ENCODE data around the gene TSPAN9. TPM values are rescaled to one million over a fixed set of nuclear protein-coding genes. Genes with fewer than 3 reads are reported as not detected.

TSPAN9 gene
- total RNA-seq, 1 donor from 2014 or later: 54.4 TPM

DNA sequence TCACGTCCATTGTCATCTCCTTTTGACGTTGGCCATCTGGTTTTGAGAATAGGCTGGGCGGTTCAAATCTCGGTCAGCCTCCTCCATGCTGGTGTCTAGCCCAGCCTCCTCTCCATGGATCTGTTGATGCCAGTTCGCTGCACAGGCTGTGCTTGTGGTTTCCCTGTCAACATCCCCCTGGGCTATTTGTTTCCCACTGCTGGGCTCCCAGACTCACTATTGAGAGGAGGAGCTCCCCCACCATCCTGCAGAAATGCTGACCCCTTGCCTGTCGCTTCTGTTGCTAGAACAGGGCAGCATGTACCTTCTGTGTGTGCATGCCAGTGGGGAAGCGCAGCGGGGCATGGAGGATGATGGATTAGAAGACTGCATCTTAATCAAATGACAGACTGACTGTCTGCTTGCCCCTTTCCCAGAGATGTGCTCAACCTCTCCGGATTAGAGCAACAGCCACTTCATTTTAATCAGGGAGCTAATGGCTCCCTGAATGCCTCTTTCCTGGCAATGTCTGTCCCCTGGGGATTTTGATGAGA lies 170.5 kb downstream of the TSPAN9 start:
- no peak for DNase-seq (ENCODE audit: low spot score)

DNA sequence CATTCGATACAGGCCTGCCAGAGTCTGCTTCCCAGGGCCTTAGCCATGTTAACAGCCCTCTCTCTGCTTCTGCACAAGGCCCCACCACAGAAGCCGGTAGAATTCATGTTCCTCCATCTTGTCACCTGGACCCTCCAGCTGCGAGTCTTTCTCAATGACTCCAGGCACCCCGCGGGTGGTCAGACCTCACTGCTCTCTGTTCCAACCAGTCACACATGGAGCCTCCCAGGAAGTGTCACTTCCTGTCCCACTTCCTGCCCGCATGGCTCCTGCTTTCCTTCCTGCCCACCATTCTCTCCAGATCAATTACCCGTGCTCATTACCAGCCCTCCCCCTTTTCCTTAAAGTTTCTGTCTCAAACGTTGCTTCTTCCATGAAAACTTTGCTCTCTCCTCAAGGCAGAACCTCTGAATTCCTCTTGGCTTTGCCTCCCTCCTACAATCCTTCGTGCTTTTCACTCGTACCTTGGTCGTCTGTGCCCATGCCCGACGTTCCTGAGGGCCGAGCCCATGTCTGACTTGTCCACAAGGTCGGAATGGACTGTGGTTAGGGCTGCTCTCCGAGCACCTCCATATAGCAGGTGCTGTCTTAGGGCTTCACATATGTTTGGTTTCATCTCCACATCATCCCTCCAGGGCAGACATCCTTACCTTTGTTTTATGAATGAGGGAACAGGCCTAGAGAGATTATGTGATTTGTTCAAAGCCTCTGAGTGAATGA lies 172.1 kb downstream of the TSPAN9 start:
- DNase-seq (ENCODE audit: low spot score): no peak

DNA sequence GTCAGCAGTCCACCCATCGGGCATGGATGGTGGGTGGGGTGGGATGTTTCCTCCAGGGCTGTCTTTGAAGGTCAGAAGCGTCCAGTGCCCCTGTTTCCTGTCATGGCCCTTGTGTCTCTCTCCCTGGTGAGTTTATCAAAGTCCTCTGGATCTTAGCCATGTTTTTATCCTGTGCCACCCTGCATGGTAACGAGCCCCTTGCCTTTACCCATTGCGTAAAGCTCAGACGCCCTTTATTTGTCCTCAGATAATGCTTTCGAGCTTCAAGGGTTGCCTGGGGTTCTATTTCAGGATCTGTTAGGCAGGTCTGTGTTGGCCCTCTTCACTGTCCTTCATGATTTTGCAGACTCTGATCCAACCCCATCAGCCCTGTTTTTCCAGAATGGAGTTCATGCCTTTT lies 172.9 kb downstream of the TSPAN9 start:
- DNase-seq (ENCODE audit: low spot score): no peak

DNA sequence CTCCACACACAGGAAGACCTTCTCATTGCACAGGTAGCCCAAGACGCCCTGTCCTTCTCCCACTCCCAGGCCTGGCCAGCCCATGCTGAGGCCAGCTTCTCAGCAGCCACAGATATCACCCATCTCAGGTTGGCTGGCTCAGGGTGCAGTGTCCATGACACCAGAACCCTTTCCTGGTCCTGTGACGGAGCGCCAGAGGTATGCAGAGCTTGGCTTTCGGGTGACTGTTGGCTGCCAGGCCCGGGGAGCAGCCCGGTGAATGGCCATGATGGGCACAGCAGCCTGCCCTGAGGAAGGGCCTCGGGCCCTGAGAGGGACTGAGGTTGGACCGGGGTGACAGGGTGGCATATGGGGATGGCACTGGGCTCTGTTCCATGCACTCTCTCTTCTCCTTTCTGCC lies 173.4 kb downstream of the TSPAN9 start:
- no peak for DNase-seq (ENCODE audit: low spot score)

DNA sequence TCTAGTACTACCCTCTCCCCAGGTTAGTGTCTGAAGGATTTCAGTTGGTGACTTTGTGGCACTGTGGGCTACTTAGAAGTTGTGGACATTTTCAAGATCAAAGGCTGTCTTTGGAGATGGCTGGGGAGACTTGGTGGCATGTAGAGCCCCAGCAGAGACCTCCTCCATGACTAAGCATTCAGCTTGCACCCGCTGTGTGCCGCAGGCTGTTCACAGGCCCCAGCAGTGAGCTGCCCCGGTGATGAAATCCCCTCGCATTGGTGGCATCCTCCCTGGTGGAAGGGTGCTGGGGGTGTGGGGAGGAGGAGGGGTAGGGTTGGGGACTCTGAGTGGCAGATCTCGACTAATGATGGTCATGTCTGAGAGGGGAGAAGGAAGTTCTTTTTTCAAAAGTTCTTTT lies 173.9 kb downstream of the TSPAN9 start:
- no peak for DNase-seq (ENCODE audit: low spot score)

DNA sequence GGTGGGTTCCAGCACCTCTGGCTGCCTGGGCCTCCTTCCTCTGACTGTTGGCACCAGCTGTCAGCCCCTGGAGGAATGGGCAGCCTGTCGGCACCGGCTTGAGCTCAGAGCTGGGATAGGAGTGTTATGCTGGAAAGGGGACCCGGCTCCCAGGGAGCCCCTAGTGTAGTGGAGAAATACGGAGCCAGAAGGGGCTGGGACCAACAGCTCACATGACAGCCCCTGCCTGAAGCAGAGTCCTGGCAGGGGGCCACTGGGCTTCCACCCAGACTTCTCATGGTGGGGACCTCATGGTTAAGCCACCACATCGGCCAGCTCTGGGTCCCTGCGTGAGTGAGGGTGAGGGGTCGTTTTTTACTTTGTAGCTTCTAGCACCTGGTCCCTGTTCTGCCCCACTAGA lies 174.5 kb downstream of the TSPAN9 start:
- DNase-seq (ENCODE audit: low spot score): no peak

DNA sequence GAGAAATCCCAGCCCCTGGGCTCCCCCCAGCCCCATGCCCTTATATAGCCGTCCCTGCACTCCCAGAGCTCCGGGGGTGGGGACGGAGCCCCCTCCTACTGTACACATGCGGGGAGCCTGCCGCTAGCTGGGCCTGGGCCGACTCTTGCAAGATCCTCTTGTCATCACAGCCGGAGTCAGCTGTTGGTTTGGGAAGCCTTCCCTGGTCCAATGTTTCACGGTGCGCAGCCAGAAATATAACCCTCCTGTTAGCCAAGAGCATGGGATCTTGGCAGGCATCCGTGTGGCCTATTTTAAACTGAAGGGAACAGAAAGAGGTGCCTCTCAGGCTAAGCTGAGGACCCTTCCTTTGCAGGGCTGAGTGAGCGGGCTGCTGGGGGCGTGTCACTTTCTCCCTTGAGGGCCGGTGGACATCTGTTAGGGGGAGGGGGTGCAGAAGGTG lies 175.3 kb downstream of the TSPAN9 start:
- DNase-seq (ENCODE audit: low spot score): peak; percentile 88

DNA sequence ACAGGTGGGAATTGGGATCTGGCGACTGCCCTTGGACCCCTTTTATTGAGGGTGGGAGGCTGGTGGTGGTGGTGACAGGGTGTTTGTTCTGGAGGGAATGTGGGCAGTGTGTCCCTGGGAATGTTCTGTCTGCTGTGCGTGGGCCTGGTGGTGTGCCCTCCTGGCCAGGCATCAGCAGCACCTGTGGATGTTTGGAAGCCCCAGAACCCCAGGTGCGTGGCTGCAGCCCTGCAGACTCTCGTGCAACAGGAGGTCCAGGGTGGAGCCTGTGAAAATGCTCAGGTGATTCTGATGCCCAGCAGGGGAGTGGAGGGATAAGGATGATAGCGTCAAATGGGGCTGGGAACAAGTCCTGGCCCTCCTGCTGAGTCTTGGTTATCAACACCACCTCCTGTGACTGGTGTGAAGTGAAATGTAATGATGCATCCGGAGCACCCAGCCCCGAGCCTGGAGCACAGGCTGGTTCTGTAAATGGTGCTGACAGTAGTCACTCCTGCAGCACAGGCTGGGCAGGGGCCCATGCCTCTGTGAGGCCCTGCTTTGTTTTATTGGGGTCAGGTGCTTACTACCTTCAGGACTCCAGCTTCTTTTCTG lies 176.6 kb downstream of the TSPAN9 start:
- DNase-seq (ENCODE audit: low spot score): no peak

DNA sequence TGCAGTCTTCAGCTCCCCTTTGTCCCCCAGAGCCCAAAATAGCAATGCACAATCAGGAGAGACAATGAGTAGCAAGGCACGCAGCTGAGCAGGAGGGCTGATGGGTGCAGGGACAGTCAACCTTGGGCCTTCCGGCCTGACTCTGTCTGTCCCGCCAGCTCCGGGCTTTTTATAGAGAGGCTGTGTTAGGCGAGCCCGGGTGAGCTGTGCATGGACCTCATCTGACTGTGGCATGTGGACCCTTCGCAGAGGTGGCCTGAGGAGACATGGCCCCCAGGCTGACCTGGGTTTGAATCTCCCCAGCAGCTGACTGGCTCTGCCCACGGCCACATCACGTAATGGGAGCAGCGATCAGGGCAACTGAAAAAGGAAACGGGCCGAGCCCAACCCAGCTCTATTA lies 177.9 kb downstream of the TSPAN9 start:
- DNase-seq (ENCODE audit: low spot score): no peak

DNA sequence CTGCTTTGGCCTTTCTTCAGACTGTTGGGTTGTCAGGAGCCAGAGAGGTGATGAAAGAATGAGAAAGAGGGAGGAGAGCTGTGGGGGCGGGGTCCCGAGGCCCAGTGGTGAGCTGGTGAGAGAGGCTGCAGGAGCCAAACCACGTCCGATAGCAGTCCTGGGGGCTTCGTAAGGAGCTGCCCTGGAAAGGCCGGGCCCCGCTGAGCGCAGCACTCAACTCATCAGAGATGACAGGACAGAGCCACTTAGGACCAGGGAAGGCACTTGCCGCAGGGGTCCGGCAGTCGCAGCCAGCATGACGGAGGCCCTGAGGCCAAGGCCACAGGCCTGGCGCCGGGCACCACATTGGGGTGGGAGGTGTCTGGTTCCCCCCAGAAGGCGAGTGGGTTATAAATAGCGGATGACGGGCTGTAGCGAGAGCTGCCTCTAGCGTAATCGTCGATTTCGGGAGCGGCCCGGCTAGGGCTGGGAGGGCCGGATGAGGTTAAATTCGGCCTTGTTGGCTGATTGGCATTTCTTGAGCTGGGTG lies 179.0 kb downstream of the TSPAN9 start:
- no peak for DNase-seq (ENCODE audit: low spot score)

DNA sequence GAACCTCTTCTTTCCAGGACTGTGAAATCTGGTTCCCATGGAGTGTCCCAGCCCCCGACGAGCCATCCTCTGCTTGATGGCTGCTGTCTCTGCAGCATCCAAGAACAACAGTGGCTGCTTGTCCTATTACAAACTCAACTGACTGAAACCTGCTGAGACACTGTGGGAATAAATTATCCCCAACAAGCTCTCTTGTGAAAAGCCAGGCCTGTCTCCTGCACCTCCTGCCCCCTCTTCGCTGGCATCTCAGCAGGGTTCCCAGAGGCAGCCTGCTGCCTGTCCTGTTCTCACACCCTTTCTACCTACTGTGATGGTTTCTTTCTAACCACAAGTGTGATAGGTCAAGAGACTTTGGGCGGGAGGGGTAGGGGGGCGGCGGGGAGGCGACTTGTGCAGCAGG lies 180.2 kb downstream of the TSPAN9 start:
- DNase-seq (ENCODE audit: low spot score): no peak

DNA sequence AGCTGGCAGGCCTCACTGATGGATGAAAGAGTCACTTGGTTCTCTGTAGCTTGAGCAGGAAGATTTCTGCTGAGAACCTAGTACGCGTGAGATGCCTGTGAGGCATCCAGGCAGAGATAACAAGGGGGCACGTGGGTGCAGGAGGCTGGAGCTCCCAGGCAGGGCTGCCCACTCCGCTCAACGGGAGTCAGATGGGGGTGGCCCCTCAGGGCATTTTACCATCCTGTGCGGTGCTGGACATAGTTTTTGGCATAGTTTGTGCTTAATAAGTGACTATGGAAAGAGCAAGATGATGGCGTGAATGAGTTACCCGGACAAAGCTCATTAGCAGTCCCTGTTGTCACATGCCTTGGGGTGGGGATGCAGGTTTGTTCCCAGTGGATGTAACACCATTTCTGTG lies 182.8 kb downstream of the TSPAN9 start:
- DNase-seq (ENCODE audit: low spot score): no peak

DNA sequence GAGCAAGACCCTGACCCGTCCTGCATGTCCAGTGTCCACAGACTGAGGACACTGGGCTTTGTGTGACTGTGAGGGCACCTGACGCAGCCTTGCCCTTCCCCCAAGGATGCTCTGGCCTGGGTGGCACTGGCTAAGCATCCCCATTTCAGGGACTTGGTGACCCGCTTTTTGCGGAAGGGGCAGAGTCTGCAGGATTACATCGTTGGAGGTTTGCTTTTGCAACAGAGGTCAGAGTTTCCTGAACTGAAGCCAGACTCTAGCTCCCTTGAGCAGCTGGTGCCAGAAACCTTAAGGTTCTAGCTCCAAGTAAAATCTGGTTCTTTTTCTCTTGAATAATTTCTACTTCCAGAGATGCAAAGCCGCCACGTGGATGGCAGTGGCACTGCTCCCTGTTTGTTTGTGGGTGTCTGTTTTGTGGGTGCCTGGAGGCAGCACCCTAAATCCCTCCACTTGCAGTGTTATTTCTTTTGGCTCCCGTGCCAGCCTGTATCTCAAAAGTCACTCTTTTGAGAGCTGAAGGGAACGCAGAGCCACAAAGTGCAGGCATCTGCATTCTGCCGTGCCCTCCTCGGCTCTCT lies 184.7 kb downstream of the TSPAN9 start:
- DNase-seq (ENCODE audit: low spot score): peak; percentile 40

DNA sequence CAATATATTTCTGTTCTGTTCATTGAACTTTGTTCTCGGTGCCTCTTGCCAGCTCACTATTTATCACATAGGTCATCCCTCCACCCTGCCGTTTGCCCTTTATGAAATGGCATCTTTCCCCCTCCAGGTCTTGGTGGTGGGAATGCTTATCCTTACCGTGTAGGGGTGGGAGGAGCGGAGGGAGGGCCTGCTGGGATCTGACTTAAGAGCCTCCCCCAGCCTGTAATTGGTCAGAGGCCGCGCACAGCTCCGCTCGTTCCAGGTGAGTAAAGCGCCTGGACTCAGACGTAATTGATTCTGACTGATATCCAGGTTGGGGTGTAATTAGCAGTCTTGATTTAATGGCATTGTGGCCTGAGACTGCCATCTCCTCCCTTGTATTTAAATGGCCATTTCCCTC lies 185.3 kb downstream of the TSPAN9 start:
- no peak for DNase-seq (ENCODE audit: low spot score)

DNA sequence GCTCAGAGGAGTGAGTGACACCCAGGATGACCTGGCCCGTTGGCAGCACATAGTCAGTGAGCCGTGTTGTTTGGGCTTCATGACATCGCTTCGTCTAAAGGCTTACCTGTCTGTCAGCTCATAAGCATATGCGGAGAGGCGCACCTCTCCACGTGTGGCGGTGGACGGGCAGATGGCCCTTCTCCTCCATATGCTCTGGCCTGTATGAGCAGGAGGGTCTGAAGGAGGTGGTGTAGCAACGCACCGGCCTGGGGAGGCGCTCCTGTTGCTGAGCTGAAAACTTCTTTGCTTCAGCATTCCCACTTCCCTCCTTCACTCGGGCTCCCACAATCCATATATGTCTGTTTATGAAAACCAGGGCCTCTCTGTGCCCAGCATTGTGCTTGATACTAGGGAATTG lies 186.1 kb downstream of the TSPAN9 start:
- DNase-seq (ENCODE audit: low spot score): no peak

DNA sequence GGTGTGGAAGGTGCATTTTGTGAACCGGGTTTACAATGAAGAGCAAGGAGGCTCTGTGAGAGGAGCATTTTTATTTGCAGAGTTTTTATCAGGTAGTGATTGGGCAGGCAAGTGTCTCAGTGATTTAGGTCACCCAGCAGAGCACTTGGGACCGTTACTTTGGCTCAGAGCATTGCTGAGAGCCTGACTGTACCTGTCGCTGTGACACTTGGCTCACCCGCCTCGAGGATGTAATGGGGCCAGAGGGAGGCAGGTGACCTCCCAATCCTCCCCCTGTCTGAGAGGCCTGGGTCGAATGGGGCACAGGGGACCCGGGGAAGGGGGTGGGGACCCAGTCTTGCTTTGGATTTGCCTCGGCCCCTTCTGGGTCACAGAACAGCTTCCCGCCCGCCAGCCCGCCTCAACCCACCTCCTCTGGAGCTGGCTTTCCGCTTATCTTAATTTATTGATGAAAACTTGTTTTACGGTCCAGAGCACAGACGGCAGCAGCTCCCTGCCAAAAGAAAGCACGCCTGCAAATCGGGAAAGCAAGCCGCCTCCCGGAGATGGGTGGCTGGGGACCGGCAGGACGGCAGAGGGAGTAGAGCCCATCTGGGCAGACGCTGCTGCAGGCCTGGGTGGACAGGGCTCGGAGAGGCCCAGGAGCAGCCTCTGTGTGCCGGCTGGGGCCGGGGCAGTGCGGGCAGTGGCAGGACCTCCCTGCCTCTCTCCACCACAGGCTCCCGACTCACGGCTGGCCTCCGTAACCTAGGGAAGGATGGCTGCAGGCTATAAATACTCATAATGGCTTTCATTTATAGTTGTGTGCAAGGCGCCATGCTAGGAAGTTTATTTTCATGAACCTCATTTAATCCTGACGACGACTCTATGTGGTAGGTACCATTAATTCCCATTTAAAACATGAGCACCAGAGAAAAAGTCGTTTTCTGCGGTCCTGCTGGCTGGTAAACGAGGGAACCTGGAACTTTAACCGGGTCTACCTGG lies 187.1 kb downstream of the TSPAN9 start:
- DNase-seq (ENCODE audit: low spot score): peak; percentile 19

DNA sequence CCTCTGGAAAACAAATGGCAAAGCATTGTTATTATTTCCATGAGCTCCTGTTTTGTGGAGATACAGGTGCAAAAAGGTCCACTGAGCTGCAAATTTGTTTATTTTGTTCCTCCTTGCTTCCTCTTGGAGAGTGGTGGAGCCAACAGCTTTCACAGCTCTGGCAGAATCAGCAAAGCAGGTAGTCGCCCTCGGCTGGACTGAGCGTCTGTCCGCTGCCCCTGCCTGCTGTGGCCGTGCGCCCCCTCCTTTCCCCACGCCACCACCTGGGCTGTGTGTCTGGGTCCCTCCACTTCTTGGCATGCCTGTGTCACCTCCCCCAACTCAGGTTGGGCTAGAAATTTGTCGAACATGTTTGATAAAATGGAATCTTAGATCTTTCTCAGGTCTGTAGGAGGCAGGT lies 188.2 kb downstream of the TSPAN9 start:
- DNase-seq (ENCODE audit: low spot score): no peak

DNA sequence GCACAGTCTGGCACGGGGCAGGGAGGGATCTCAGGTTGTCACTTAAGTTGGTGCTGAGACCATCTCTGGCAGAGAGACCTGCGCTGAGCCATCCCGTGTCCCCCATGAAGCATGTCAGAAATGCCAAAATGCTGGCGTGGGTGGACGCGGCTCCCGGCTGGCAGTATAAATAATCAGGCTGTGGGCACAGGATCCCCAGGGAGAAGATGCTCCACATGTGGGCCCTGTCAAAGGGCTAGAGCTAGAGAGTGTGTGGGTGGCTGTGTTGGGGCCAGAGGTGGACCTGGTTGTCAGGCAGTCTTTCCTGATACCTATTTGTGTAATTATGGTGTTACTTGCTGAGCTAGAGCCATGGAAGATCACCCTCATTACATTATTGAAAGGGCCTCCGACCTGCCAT lies 189.5 kb downstream of the TSPAN9 start:
- no peak for DNase-seq (ENCODE audit: low spot score)

DNA sequence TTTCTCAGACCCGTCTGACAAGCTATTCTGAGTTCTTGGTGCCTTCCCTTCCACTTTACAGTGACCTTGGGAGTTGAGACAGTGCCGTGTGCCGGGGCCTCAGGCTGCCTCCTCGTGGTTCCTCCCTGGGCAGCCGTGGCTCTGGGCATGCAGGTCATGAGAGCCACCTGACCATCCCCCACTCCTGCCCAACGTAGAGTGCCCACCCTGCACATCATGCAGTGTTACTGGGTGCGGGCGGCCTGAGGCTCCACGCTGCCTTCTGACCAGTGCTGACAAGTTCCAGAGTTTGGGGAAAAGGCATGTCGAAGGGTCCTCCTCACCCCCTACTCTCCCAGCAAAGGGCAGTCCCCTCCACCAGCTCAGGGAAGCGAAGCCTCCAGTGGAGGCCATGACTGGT lies 190.5 kb downstream of the TSPAN9 start:
- DNase-seq (ENCODE audit: low spot score): no peak

DNA sequence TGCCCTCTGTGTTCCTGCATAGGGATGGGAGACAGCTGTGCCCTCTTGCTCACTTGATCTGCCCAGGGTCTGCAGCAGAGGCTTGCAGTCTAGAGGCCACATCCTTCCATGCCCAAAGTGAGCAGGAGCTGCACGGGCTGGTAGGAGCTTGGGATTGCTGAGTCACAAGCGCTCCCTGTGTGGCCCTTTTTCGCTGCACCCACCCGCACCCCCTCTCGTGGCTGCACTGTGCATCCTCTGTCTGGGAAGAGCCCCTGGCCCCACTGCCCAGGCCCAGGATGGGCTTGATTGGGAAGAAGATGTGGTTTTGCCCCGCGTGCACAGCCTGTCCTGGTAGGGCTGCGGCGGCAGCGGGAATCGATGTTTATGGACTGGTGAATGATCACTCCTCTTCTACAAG lies 192.4 kb downstream of the TSPAN9 start:
- DNase-seq (ENCODE audit: low spot score): no peak

DNA sequence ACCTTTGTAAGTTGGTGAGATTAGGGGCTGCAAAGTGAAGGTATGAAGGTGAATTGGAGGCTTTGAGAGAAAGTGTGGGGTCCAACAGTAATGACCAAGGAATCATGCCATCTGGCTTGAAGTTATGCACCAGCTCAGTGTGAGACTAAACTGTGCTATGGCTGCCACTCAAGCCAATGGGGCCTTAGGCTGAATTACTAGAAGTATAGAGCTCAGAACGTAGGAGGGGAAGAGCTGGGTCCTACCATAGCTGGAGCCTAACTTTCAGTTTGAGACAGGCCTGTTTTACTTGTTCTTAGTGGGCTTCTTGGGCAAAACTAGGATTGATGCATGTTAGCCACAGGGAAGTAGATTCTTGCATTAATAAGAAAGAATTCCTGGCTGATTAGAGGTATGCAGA lies 194.0 kb downstream of the TSPAN9 start:
- DNase-seq (ENCODE audit: low spot score): no peak

DNA sequence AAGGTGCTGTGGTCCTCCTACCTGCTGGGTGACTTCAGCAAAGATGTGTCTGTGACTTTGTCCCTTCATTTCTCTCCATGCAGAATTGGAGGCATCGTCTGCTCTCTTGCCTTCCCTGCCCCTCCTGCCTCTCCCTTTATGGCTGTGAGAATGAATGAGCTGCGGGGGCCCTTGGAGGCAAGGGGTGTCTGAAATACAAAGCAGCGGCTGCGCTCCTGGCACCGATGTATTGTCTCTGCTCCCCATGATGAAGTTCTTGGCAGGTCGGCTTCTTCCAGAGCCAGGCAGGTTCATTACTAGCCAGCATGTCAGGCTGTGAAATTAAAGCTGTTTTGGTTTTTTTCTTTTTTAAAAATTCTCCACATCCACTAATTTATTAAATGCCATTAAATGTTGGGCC lies 194.5 kb downstream of the TSPAN9 start:
- DNase-seq (ENCODE audit: low spot score): no peak
